Keratinocyte (primary cell): Measurements from ENCODE around the gene ZSCAN25.

Experiments
- CTCF ChIP-seq, 3 experiments: IDR thresholded peaks in 1 of 3; conservative IDR thresholded peaks in 1 of 3; optimal IDR thresholded peaks in 1 of 3; 2 replicates in 2 of 3; 3 replicates in 1 of 3; pipeline versions ENCODE3 to v1.5.1; 2011; ENCODE audit warnings: low read length in 3 of 3, mild to moderate bottlenecking in 3 of 3, moderate library complexity in 2 of 3, control low read depth in 1 of 3, inconsistent platforms in 1 of 3; ENCODE audit not compliant: insufficient read depth in 2 of 3; ENCODE audit errors: extremely low read depth in 1 of 3
- EZH2 ChIP-seq: IDR thresholded peaks from one replicate; pipeline ENCODE4 v1.6.1; 2012; ENCODE audit warnings: inconsistent platforms, mild to moderate bottlenecking, low read length, moderate library complexity

DNA sequence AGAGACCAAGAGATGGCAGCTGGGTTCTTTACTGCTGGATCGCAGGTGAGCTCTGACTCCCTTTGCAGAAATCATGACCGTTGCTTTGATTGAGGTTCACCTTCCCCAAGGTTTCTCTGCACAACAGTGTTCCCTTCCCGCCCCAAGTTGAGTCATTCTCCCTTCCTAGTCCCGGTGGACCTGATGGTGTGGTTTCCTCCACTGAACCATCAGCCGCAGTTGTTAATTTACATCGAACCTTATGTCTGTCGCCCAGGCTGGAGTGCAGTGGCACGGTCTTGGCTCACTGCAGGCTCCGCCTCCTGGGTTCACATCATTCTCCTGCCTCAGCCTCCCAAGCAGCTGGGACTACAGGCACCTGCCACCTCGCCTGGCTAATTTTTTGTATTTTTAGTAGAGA is 5.8 kb downstream of the ZSCAN25 start:
- TF ChIP-seq CTCF (optimal IDR thresholded peaks at IDR 0.05 in 1 of 3, IDR thresholded peaks at IDR 0.05 in 1 of 3, conservative IDR thresholded peaks at IDR 0.05 in 1 of 3; ENCODE audit: extremely low read depth in 1 of 3, insufficient read depth in 2 of 3, low read length in 3 of 3) (peak in 1 of 3 experiments; percentile 23), EZH2 (no peak)
